HEK293 (cell line): ENCODE results near the gene WHRN.

ENCODE experiments used
- KLF1 ChIP-seq: fragments of 450-650 bp; formaldehyde crosslinking; IDR thresholded peaks from 2 replicates; pipeline ENCODE4 v1.5.1; 2016; ENCODE audit warnings: missing biosample characterization, missing genetic modification characterization
- PBX3 ChIP-seq: sonication (generic); formaldehyde crosslinking; IDR thresholded peaks from 2 replicates; pipeline ENCODE4 v1.8.1; 2022; ENCODE audit warnings: mild to moderate bottlenecking, moderate library complexity, missing genetic modification reagents
- SCRT1 ChIP-seq: fragments of 450-650 bp; formaldehyde crosslinking; IDR thresholded peaks from 2 replicates; pipeline ENCODE4 v1.5.1; 2016; ENCODE audit warnings: missing biosample characterization, missing genetic modification characterization, borderline replicate concordance
- TRIM28 ChIP-seq: IDR thresholded peaks from 2 replicates; pipeline ENCODE4 v1.6.1; 2011; ENCODE audit warnings: low read length, control low read depth, borderline replicate concordance
- YY2 ChIP-seq: fragments of 450-650 bp; formaldehyde crosslinking; IDR thresholded peaks from 2 replicates; pipeline ENCODE4 v1.5.1; 2016; ENCODE audit warnings: missing biosample characterization, missing genetic modification characterization
- ZBTB11 ChIP-seq: fragments of 450-650 bp; formaldehyde crosslinking; conservative IDR thresholded peaks from 2 replicates; pipeline ENCODE4 v1.5.1; 2016; ENCODE audit warnings: low read depth, missing biosample characterization, missing genetic modification characterization
- ZBTB26 ChIP-seq: fragments of 450-650 bp; formaldehyde crosslinking; optimal IDR thresholded peaks from 2 replicates; pipeline ENCODE3; 2016; ENCODE audit warnings: missing biosample characterization, mild to moderate bottlenecking, missing genetic modification characterization
- ZBTB48 ChIP-seq: fragments of 450-650 bp; formaldehyde crosslinking; IDR thresholded peaks from 2 replicates; pipeline ENCODE4 v1.5.1; 2016; ENCODE audit warnings: missing biosample characterization, missing genetic modification characterization
- ZBTB49 ChIP-seq: fragments of 450-650 bp; formaldehyde crosslinking; IDR thresholded peaks from 2 replicates; pipeline ENCODE4 v1.5.1; 2016; ENCODE audit warnings: missing biosample characterization, missing genetic modification characterization, low read depth
- ZBTB8A ChIP-seq: fragments of 450-650 bp; formaldehyde crosslinking; IDR thresholded peaks from 2 replicates; pipeline ENCODE4 v1.5.1; 2016; ENCODE audit warnings: missing biosample characterization, missing genetic modification characterization
- ZFP37 ChIP-seq: fragments of 450-650 bp; formaldehyde crosslinking; IDR thresholded peaks from 2 replicates; pipeline ENCODE4 v1.5.1; 2016; ENCODE audit warnings: missing biosample characterization, missing genetic modification characterization
- ZNF133 ChIP-seq: fragments of 450-650 bp; formaldehyde crosslinking; IDR thresholded peaks from 2 replicates; pipeline ENCODE4 v1.5.1; 2016; ENCODE audit warnings: missing biosample characterization, missing genetic modification characterization
- ZNF214 ChIP-seq: fragments of 450-650 bp; formaldehyde crosslinking; IDR thresholded peaks from 2 replicates; pipeline ENCODE4 v1.5.1; 2017; ENCODE audit warnings: missing biosample characterization, mild to moderate bottlenecking, missing genetic modification characterization, borderline replicate concordance
- ZNF341 ChIP-seq: fragments of 450-650 bp; formaldehyde crosslinking; IDR thresholded peaks from 2 replicates; pipeline ENCODE4; 2016; ENCODE audit warnings: low read depth, missing biosample characterization, missing genetic modification characterization
- ZNF350 ChIP-seq: fragments of 450-650 bp; formaldehyde crosslinking; IDR thresholded peaks from 2 replicates; pipeline ENCODE4 v1.5.0; 2017; ENCODE audit warnings: missing biosample characterization, mild to moderate bottlenecking, missing genetic modification characterization
- ZNF366 ChIP-seq: fragments of 450-650 bp; formaldehyde crosslinking; conservative IDR thresholded peaks from 2 replicates; pipeline ENCODE4 v1.5.1; 2016; ENCODE audit warnings: missing biosample characterization, missing genetic modification characterization
- ZNF394 ChIP-seq: fragments of 450-650 bp; formaldehyde crosslinking; IDR thresholded peaks from 2 replicates; pipeline ENCODE4 v1.5.1; 2016; ENCODE audit warnings: missing biosample characterization, missing genetic modification characterization, mild to moderate bottlenecking, moderate library complexity, borderline replicate concordance
- ZNF48 ChIP-seq: fragments of 450-650 bp; formaldehyde crosslinking; IDR thresholded peaks from 2 replicates; pipeline ENCODE4 v1.5.1; 2016; ENCODE audit warnings: missing biosample characterization, missing genetic modification characterization
- ZNF518A ChIP-seq: fragments of 450-650 bp; formaldehyde crosslinking; conservative IDR thresholded peaks from 2 replicates; pipeline ENCODE4 v1.5.1; 2016; ENCODE audit warnings: low read depth, missing biosample characterization, missing genetic modification characterization
- ZNF529 ChIP-seq: fragments of 450-650 bp; formaldehyde crosslinking; IDR thresholded peaks from 2 replicates; pipeline ENCODE4 v1.5.1; 2017; ENCODE audit warnings: missing genetic modification characterization, missing biosample characterization; ENCODE audit not compliant: insufficient replicate concordance
- ZNF571 ChIP-seq: fragments of 450-650 bp; formaldehyde crosslinking; IDR thresholded peaks from 2 replicates; pipeline ENCODE4 v1.5.0; 2017; ENCODE audit warnings: missing biosample characterization, missing genetic modification characterization
- ZNF580 ChIP-seq: fragments of 450-650 bp; formaldehyde crosslinking; IDR thresholded peaks from 2 replicates; pipeline ENCODE4 v1.5.1; 2016; ENCODE audit warnings: missing biosample characterization, missing genetic modification characterization
- ZNF621 ChIP-seq: fragments of 450-650 bp; formaldehyde crosslinking; IDR thresholded peaks from 2 replicates; pipeline ENCODE4 v1.5.1; 2017; ENCODE audit warnings: missing biosample characterization, missing genetic modification characterization
- ZNF629 ChIP-seq: fragments of 450-650 bp; formaldehyde crosslinking; IDR thresholded peaks from 2 replicates; pipeline ENCODE4 v1.5.1; 2017; ENCODE audit warnings: missing biosample characterization, missing genetic modification characterization
- ZNF677 ChIP-seq: fragments of 450-650 bp; IDR thresholded peaks from 2 replicates; pipeline ENCODE4 v1.5.0; 2018; ENCODE audit warnings: missing biosample characterization, mild to moderate bottlenecking, missing genetic modification characterization, moderate library complexity
- ZNF701 ChIP-seq: fragments of 450-650 bp; formaldehyde crosslinking; IDR thresholded peaks from 2 replicates; pipeline ENCODE4 v1.5.1; 2016; ENCODE audit warnings: missing biosample characterization, missing genetic modification characterization

The WHRN gene

GRCh38 chr9:114505187-114506081 is at the start of gene WHRN (continued):
- peak; percentile 34 for TF ChIP-seq ZBTB26 (tag by site-specific recombination)
- TF ChIP-seq ZNF571 (tag by site-specific recombination): no peak
- TF ChIP-seq ZNF621 (tag by site-specific recombination): no peak
- TF ChIP-seq ZNF48 (tag by site-specific recombination): no peak
- TF ChIP-seq KLF1: no peak
- no peak for TF ChIP-seq ZBTB8A
- TF ChIP-seq ZNF518A: no peak
- no peak for TF ChIP-seq ZNF350 (tag by site-specific recombination)
- no peak for TF ChIP-seq ZNF133
- no peak for TF ChIP-seq ZNF701 (tag by site-specific recombination)
- no peak for TF ChIP-seq ZFP37 (tag by site-specific recombination)
- 0 out of 2 replicates have a peak, but pooled peaks have one; percentile 27 for TF ChIP-seq ZNF580
- TF ChIP-seq TRIM28: no peak
- no peak for TF ChIP-seq ZNF629
- TF ChIP-seq YY2 (tag by site-specific recombination): no peak
- TF ChIP-seq ZNF214 (tag by site-specific recombination): no peak
- TF ChIP-seq ZNF394: no peak
- TF ChIP-seq ZBTB48 (tag by site-specific recombination): no peak
- TF ChIP-seq ZNF529: no peak
- TF ChIP-seq ZBTB11 (tag by site-specific recombination): peak; percentile 49; the same call in 1 of the 2 replicates
- no peak for TF ChIP-seq PBX3
- no peak for TF ChIP-seq SCRT1 (tag by site-specific recombination)
- no peak for TF ChIP-seq ZNF366 (tag by site-specific recombination)
- no peak for TF ChIP-seq ZBTB49 (tag by site-specific recombination)
- TF ChIP-seq ZNF341 (tag by site-specific recombination): peak; percentile 18; the same call in 1 of the 2 replicates
- no peak for TF ChIP-seq ZNF677
